Measurements from ENCODE around the gene WFDC5. TPM values are rescaled to one million over a fixed set of nuclear protein-coding genes. Genes with fewer than 3 reads are reported as not detected.

The WFDC5 gene
- total RNA-seq, 1 donor from 2014 or later: not detected

DNA sequence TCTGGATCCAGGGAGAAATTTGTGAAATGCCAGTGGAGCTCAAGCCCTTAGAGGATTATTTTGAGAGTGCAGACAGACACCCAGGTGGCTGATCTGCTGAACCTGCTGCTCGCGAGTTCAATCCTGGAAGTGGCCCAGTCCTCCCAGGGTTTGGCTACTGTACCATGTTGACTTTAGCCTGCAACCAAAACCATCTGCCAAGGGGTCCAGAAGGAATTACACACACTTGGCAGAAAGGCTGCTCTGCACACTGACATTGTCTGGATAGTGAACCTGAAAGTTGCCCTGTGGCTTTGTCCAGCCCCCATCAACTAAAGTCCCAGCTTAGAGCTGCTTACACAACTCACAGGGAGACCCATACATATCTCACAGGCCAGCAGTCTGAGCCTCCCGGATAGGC lies 38.2 kb upstream of the WFDC5 start:
- Histone ChIP-seq H3K27ac (no peak overlapping the region), H3K4me2 (no peak overlapping the region), H4K20me1 (ENCODE audit: low read depth) (no peaks in the 10 kb centered on the region), H3K4me3 (no peak overlapping the region), H3K4me1 (no peaks in the 10 kb centered on the region), H3K27me3 (peaks cover 8% of the 10 kb centered on the region), H3K79me2 (ENCODE audit: low read depth) (no peaks in the 10 kb centered on the region), H3K9me3 (ENCODE audit: low read depth) (no peaks in the 10 kb centered on the region), H2AFZ (replicated peaks) (no peak overlapping the region), H3K9ac (no peak overlapping the region), H3F3A (ENCODE audit: low read depth) (no peaks in the 10 kb centered on the region), H3K36me3 (no peaks in the 10 kb centered on the region)
- H3K4me1 Mint-ChIP-seq: no peaks in the 10 kb centered on the region
- no peak overlapping the region for H3K27ac Mint-ChIP-seq
- TF ChIP-seq EZH2phosphoT487 (IDR thresholded peaks at IDR 0.05): no peak
- no peak for TF ChIP-seq EZH2 (IDR thresholded peaks at IDR 0.05)
- no peak for TF ChIP-seq CTCF (IDR thresholded peaks at IDR 0.05)
- H3K36me3 Mint-ChIP-seq: no peaks in the 10 kb centered on the region
- H3K9me3 Mint-ChIP-seq: peaks cover 12% of the 10 kb centered on the region
- H3K4me3 Mint-ChIP-seq: no peak overlapping the region
- H3K27me3 Mint-ChIP-seq (ENCODE audit: insufficient read depth, low read depth): peaks cover 9% of the 10 kb centered on the region
- no peak for DNase-seq (ENCODE audit: low spot score)

DNA sequence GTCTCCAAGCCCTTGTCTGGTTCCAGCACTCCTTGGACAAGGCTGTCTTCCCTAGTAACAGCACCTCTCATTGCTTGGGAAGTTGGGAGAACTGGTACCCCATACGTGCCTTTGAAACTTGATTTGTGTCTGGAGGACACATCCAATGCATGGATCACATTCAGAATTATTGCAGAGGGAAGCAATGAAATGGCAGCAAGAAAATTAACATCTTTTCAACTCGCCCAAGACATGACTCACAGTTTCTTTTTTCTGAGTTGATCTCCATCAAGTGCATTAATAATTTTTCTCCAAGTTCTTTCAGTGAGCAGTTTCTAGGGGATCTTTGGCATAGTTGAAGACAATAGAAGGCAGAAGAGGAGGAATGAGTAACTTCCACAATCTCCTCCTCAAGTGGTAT lies 37.4 kb upstream of the WFDC5 start:
- Mint-ChIP-seq H3K36me3 (no peaks in the 10 kb centered on the region), H3K27me3 (ENCODE audit: insufficient read depth, low read depth) (peaks cover 9% of the 10 kb centered on the region), H3K9me3 (peaks cover 12% of the 10 kb centered on the region), H3K4me3 (no peak overlapping the region), H3K4me1 (no peaks in the 10 kb centered on the region), H3K27ac (no peak overlapping the region)
- no peak overlapping the region for H3K4me2 ChIP-seq
- no peaks in the 10 kb centered on the region for H3K79me2 ChIP-seq (ENCODE audit: low read depth)
- no peak overlapping the region for H3K9ac ChIP-seq
- no peak overlapping the region for H2AFZ ChIP-seq (replicated peaks)
- no peak overlapping the region for H3K4me3 ChIP-seq
- H3K36me3 ChIP-seq: no peaks in the 10 kb centered on the region
- no peaks in the 10 kb centered on the region for H3K9me3 ChIP-seq (ENCODE audit: low read depth)
- no peaks in the 10 kb centered on the region for H3F3A ChIP-seq (ENCODE audit: low read depth)
- no peak overlapping the region for H3K27ac ChIP-seq
- H3K27me3 ChIP-seq: peaks cover 13% of the 10 kb centered on the region
- H3K4me1 ChIP-seq: no peaks in the 10 kb centered on the region
- no peak for DNase-seq (ENCODE audit: low spot score)
- TF ChIP-seq CTCF (IDR thresholded peaks at IDR 0.05): no peak
- TF ChIP-seq EZH2phosphoT487 (IDR thresholded peaks at IDR 0.05): no peak
- no peak for TF ChIP-seq EZH2 (IDR thresholded peaks at IDR 0.05)
- H4K20me1 ChIP-seq (ENCODE audit: low read depth): no peaks in the 10 kb centered on the region

DNA sequence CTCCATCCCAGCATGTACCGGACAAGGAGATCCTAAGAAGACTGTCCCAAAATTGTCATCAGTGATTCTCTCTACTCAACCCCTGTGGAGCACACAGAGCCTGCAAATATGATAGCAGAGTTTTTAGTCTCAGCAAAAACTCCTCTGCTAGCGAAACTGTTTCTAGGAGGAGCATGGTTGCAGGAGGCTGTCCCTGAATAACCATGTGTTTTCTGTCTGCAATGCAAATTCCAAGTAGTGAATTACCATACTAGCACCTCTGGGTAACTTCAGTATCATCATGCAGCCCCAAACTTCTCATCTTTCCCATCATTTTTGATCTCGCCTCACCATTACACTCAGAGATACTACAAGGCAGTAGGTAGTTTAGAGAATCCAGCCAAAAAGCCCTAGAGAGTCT lies 34.1 kb upstream of the WFDC5 start:
- Histone ChIP-seq H3K36me3 (no peaks in the 10 kb centered on the region), H3K27ac (no peak overlapping the region), H3K9ac (no peak overlapping the region), H3F3A (ENCODE audit: low read depth) (no peaks in the 10 kb centered on the region), H3K4me2 (no peak overlapping the region), H3K9me3 (ENCODE audit: low read depth) (no peaks in the 10 kb centered on the region), H4K20me1 (ENCODE audit: low read depth) (no peaks in the 10 kb centered on the region), H3K4me1 (no peaks in the 10 kb centered on the region), H3K27me3 (peaks cover 40% of the 10 kb centered on the region), H2AFZ (replicated peaks) (no peak overlapping the region), H3K79me2 (ENCODE audit: low read depth) (no peaks in the 10 kb centered on the region), H3K4me3 (no peak overlapping the region)
- Mint-ChIP-seq H3K9me3 (no peaks in the 10 kb centered on the region), H3K36me3 (no peaks in the 10 kb centered on the region), H3K27ac (no peak overlapping the region), H3K4me1 (no peaks in the 10 kb centered on the region), H3K4me3 (no peak overlapping the region), H3K27me3 (ENCODE audit: insufficient read depth, low read depth) (peaks cover 8% of the 10 kb centered on the region)
- no peak for TF ChIP-seq CTCF (IDR thresholded peaks at IDR 0.05)
- no peak for TF ChIP-seq EZH2 (IDR thresholded peaks at IDR 0.05)
- no peak for TF ChIP-seq EZH2phosphoT487 (IDR thresholded peaks at IDR 0.05)
- DNase-seq (ENCODE audit: low spot score): no peak
